Measurements from ENCODE around the gene UMPS.
A peak's percentile ranks its signal among the peaks of the same experiment; 100 is the strongest.
"Not testable (repeated sequence)": the region's sequence is repeated elsewhere in the genome, so short reads cannot be mapped to it uniquely, and the experiment has no call there.

Gene UMPS

DNA sequence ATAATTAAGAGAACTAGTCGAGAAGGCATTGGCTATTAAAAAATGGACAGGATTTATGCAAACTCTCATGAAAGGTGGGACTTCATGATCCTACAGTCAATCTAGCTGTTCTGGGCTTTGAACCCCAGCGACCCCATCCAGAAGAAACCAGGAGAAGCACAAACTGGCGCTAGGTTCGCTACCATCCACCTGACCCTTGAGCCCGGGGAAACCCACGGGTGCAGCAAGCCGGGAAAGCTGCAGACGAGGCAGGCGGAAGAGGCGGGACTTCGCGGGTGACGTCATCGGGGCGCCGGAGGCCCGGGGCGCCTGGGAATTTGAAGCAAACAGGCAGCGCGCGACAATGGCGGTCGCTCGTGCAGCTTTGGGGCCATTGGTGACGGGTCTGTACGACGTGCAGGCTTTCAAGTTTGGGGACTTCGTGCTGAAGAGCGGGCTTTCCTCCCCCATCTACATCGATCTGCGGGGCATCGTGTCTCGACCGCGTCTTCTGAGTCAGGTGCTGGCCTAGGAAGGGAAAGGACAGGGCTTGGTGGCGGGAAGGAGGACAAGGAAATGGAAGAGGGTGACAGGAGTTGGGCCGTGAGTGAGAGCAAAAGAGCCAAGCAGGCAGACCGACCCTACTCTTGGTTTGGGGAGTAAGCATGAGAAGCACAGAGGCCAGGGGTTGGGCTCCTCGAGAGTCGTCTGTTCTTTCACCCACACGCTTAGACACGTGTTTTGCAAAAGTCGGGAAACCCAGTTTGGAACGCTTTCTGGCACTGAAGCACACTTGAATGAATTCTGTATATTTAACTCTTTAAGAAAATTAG, at the start of gene UMPS:
Gene UMPS (plus strand): TSS at position 324 of the 812 bp plus-strand sequence. CDS start 20 bp downstream, at position 344.
- peak; percentile 79 for DNase-seq (ENCODE audit: low spot score)

DNA sequence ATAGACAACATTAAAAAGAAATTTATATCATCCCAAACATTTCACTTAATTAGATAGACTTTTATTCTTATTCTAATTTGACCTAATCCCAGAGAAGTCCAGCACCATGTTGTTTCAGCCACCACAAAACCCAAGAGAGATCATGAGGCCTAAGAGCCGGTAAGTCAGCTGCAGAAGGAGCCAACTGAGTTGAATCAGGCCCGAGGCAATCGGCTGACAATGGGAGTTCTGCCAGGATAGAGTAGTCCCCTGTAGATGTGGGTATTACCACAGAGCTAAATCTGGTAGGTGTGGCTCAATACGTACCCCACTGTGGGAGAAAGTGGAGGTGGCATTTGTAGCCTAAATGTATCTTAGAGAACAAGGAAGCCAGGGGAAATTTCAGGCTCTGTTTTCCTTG, 49.7 kb upstream of the UMPS start:
- DNase-seq (ENCODE audit: low spot score) = no peak

DNA sequence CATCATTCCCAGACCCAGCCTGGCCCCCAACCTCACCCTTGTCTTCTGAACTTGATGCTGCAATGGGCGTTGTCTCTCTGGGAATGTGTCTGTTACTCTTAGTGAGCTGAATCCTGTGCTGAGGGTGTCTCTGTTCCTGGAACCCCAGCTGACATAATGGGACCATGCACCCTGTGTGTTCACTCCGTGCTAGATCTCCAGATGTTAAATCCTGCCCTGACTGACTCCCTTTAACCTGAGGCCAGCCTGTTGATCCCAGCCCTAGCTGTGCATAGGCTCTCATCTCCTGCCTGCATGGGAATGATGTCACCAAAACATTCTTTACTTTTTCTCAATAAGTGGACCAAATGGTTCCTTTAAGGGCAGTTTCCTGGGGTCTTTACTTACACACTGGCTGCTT, 48.0 kb upstream of the UMPS start:
- DNase-seq (ENCODE audit: low spot score) = no peak

DNA sequence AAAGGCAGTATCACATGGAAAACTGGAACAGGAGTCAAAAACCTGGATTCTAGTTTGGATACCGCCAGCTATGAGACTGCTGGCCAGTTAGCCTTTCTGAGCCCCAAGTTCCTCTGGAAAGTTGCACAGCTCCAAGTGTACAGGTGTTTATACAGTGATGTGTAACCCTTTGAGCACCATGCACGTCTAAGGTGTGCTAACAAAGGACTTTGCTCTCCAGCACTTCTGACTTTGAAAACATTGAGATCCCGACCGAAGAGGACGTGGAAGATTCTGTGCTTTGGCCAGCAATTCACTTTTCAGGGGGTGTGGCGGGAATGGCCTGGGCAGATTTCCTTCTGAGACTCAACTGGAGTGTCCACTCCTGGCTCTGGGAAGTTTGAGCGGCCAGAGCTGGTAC, 45.8 kb upstream of the UMPS start:
- no peak for DNase-seq (ENCODE audit: low spot score)

DNA sequence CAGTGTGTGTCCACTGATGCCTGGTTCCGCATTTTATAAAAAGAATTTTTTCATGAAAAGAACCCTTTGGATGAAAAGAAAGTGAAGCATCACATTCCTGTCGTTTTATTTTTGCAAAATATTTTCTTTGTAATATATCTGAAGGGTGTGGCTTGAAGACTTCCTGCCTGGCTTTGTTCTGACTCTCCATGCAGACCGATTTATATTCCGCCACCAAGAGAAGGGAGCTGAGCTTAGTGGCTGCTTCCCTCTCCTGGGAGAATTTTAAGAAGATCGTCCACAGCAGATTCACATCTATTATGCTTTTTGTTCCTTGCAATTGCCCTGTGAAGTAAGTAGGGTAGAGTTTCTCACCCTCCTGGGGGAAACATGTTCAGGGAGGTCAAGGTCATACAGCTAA, 45.2 kb upstream of the UMPS start:
- no peak for DNase-seq (ENCODE audit: low spot score)

DNA sequence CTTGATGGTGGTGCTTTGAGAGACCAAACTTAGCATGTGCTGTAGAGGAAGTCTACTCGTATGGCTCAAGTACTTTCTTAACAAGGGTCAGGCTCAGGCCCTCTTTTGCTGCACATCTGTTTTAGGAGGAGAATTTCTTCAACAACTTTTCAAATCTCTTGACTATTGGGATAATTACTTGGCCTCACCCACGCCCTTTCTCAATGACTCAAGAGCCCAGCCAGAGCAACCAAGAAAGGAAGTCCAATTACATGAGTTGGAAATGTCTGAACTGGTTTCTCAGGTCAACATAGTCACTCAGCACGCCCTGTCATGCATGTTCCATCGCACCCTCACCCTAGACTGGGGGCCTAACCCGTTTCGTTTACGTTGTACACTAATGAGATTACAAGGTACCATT, 44.8 kb upstream of the UMPS start:
- DNase-seq (ENCODE audit: low spot score) = no peak

DNA sequence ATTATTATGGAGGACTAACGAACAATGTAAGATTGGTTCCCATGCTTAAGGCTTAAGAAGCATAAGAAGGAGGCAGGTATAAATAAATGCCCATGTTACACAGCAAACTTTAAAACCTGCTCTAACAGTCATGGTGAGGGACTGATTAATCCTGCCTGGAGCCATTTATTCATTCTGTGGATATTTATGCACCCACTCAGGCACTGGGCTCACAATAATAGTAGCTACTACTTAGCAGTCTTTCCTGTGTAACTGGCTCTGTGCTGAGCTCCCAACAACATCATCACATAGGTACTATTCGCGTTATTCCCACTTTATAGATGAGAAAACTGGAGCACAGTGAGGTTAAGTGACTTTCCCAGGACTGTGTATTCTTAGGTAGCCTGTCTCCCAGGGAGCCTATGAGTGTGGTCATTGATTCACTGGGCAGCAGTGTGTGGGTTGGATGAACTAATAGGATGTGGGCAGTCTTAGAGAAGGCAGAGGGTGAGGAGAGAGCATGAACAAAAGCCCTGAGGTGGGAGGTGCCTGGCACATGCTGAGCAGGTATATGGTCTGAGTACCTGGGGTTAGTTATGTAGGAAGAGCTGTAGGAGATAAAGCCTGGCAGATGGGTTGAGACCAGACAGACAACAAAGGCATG, 44.1 kb upstream of the UMPS start:
- DNase-seq (ENCODE audit: low spot score) = no peak

DNA sequence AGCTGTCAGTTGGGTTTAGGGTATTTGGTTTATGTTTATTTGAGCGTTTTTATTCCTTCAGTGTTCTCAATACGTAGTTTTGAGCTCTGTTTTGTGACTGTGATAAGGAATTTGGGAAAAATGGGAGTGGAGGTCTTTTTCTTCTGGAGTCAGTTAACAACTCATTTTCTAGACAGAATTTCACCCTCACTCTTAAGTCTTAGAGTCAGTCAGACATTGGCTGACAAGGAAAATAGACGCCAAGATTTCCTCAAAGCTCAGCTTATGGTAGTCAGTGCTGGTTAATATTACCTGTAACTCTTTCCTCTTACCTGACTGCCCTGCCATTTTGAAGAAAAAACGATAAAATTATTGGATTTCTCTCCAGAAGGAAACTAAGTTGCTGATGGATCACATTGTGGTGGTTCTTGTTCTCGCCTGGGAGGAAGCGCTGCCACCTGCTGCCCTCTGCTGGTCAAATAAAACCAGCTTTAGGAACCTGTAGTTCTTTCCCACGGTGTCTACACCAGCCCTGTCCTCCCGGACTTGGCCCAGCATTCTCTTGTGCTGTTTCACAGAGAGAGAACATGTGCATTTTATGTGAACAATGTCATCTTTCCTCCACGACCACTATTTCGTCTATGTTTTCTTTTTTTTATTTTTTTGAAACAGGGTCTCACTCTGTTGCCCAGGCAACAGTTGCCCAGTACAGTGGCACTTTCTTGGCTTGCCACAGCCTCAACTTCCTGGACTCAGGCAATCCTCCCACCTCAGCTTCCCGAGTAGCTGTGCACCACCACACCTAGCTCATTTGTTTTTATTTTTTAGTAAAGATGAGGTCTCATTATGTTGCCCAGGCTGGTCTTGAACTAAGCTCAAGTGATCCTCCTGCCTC, 41.4 kb upstream of the UMPS start:
- peak; percentile 62 for DNase-seq (ENCODE audit: low spot score)

DNA sequence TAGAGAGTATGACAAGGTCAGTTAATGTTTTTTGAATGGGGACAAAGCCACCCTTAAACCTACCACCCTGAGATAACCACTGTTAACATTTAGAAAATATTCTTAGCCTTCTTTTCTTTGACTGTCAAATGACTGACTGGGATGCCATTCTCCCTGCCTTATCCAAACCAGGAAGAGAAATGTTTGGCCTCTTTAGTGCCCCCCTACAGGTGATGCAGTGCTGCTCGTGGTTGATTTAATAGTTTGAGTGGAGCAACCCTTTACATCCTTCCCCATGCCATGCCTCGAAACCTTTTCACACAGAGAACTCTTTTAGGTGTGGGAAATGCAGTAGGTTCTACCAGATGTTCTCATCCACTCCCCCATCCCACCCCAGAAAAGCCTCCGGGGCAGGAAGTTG, 38.7 kb upstream of the UMPS start:
- DNase-seq (ENCODE audit: low spot score) = no peak

DNA sequence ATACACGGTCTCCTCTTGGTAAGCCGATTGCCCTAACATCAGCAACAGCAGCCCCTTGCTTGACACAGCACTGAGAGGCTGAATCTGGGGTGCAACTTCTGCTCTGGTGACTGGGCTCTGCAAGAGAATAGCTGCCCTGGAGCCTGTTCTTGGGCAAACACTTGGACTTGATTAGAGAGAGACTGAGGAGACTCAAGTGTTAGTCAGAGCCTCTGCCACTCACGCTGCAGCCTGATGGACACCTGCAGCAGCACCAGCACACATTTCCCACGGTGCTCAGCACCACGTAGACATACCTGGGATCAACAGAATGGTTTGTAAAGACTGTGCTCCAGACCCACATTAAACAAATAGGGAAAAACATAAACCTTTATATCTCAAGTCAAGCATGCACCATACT, 35.8 kb upstream of the UMPS start:
- no peak for DNase-seq (ENCODE audit: low spot score)

DNA sequence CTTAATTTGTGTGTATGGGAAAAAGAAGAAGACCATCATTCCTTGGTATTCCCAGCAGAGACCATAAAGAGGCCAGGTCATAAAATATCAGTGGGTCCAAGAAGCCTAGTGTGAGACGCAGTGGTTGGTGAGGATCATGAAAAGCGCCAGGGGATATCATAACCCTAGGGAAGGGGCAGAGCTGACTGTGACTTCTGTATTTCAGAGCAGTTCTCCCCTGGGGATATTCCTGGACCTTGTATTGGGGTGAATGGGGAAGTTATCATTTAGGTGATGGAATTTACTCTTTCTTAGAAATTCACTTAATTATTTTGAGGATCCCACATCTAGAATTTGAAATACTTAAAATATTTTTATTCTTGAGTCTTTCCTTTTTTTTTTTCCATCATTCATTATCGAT, 34.9 kb upstream of the UMPS start:
- DNase-seq (ENCODE audit: low spot score) = no peak

DNA sequence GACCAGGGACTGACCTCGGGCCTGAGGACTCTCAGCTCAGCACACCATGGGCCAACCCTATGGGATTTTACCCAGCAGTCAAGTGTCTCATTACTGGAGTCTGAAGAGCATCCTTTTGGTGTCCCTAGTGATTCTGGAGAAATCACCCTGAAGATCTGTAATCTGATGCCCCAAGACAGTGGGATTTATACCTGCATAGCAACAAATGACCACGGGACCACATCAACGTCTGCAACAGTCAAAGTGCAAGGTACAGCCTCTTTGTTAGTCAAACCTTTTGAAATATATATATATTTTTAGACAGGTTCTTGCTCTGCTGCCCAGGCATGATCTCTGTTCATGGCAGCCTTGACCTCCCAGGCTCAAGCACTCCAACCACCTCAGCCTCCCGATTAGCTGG, 34.2 kb upstream of the UMPS start:
- no peak for DNase-seq (ENCODE audit: low spot score)

DNA sequence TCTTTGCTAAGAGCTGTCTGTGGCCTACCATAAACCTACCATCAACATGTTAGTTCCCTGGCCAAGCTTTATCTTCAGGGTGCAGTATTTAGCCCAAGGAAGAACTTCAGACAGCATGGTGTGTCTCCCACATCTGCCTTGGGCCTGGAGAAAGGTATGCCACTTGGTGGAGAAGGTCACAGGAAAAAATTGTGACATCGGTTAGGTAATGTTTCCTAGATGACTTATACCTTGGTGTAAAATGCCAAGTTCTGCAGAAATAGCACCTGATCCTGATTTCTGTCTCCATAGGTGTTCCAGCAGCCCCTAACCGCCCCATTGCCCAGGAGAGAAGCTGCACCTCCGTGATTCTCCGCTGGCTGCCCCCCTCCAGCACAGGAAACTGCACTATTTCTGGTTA, 33.0 kb upstream of the UMPS start:
- no peak for DNase-seq (ENCODE audit: low spot score)

DNA sequence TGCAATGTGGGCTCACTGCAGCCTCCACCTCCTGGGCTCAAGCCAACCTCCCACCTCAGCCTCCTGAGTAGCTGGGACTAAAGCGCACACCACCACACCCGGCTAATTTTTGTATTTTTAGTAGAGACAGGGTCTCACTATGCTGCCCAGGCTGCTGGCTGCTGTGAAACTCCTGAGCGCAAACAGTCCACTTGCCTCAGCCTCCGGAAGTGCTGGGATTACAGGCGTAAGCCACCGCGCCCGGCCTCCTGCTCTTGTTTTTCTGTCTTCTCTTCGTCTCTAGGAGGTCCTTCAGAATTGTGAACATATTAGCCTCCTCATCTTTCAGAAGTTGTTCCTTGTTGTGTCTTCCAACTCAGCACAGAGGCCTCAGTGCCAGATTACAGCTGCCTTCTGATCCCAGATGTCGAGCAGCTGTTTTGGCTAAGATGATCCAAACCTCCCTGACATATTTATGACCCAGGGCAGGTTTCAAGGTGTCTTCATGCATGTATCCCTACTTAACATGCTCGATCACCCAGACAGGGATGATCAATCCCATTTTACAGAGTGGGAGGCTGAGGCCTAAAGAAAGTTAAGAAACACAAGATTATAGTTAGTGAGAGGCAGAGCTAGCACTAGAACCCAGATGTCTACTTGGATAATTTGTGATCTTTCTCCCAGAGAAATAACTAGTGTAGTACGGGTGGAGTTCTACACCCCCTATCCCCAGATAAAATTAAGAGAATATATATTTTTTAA, 32.1 kb upstream of the UMPS start:
- DNase-seq (ENCODE audit: low spot score) = no peak

DNA sequence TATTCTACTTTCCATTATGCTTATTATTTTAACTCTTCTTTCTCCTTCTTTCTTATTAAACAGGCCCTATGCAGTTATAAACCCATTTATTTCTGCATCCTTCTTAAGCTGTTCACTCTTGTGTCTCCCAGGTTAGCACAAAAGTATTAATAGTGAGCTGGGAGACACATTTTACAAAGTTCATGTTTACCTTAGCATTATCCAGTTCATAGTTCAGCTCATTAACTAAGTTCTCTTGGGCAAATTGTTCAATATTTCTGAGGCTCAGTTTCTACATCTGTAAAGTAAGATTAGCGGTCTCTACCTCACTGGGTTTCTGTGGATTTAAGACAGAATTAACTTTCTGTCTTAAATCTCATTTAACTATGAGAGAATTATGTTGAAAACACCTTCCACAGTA, 31.2 kb upstream of the UMPS start:
- no peak for DNase-seq (ENCODE audit: low spot score)

DNA sequence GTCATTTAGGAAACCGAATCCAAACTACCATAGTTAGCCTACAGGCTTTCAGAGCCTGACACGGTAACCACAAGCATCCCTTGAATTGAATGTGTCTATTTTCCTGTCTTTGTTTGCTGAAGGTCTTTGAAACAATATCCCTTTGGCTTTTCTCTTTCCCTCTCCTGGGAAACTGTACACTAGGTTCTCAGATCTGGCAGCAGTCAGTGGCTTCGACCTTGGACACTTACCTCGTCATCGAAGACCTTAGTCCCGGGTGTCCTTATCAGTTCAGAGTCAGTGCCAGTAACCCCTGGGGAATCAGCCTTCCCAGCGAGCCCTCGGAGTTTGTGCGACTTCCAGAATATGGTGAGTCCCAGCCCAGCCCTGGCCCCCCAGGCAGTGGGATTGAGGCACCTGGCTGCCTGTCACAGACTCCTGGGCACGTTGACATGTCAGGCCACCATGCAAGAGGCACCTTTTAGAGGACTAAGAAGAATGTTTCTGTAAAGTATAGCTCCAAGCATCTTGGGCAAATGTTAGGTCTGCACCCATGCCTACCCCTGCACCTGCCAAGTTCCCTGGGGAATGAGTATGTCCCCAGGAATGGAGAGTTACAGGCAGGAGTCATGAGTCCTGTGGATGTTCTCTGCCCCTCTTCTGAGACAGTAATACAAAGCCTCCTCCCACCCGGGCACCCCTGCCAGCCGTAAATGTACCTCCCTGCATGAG, 30.4 kb upstream of the UMPS start:
- DNase-seq (ENCODE audit: low spot score) = no peak

DNA sequence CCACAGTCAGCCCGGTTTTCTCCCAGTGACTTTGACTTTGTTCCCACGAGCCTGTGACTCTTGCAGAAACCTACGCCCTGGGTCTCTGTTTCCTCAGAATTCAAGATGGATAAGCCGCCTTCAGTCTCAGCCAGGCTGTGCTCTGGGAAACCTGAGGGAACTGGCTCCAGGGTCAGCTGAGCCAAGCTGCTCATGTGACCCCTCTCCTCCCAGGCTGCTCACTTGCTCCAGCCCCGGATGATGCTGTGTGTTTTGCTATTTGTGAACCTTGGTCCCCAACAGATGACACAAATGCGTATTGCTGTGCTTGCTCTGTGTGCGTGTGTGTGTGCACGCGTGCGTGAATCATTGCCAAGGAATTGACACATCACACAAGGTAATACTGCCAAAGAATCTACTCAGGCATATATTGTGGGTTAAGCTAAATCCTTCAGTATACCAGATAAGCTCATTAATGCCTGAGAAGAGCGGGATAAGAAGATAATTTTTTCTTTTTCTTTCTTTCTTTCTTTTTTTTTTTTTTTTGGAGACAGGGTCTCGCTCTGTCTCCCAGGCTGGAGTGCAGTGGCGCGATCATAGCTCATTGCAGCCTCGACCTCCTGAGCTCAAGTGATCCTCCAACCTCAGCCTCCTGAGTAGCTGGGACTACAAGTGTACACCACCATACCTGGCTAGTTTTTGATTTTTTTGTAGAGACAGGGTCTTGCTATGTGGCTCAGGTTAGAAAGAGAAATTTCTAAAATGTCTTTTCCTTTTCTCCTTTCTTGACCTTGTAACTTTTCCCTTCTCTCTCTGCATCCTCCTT, 29.2 kb upstream of the UMPS start:
- no peak for DNase-seq (ENCODE audit: low spot score)

DNA sequence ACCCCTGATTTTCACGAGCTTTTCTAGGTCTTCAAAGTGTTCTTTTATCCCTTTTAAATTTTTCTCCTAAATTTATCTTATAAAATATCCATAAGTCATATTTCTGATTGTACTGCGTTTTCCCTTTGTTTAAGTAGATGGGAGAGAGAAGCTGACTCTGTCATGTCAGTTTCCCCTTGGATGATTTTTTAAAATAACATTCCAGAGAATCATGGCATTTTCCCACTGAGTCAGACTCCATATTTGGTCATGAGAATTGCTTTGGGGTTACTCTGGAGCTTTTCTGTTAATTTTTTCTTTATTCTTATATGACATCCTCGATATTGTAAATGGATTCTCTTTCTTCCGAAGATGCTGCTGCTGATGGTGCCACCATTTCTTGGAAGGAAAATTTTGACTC, 28.6 kb upstream of the UMPS start:
- DNase-seq (ENCODE audit: low spot score) = no peak

DNA sequence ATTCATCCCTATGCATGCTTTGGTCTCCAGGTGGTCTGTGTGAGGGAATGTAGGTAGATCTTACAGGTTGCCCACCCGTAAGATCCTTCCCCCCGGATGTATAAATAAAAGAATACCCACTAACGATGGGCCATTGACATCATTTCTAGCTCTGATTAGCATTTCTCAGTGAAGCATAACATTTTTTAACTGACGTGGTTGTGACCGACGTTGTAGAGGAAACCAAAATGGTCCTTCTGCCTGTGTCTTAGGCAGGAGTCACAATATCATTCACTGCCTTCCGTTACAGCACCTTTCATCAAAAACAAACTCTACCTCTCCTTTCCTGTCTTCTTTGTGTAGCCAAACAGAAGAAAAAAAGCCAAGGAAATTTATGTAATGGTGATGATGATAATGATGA, 27.3 kb upstream of the UMPS start:
- DNase-seq (ENCODE audit: low spot score) = no peak

DNA sequence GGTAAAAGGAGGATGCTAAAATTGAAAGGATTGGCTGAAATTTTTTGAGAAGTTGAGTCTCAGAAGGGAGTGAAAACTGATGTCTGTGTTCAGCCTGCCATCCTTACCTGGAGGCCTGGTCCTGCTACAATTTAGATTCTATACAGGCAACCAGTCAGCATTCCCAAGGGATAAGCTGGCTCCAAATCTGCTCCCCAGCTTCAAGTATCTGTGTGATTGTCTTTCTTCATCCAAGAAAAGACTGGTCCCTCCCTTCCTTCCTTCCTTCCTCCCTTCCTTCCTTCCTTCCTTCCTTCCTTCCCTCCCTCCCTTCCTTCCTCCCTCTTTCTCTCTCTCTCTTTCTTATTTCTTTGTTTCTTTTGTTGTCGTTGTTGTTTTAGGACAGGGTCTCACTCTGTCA, 24.7 kb upstream of the UMPS start:
- DNase-seq (ENCODE audit: low spot score) = no peak

DNA sequence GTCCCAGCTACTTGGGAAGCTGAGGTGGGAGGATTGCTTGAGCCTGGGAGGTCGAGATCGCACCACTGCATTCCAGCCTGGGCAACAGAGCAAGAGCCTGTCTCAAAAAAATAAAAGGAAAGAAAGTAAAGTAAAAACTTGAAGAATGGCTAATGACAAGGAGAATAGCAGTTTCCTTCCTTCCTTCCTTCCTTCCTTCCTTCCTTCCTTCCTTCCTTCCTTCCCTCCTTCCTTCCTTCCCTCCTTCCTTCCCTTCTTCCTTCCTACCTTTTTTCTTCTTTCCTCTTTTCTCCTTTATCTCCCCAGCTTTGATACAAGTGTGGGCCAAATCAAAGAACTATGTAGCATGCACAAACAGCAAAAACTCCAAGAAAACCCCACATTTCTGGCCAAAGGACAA, 23.0 kb upstream of the UMPS start:
- DNase-seq (ENCODE audit: low spot score) = not testable (repeated sequence)
